22Rv1 (cell line): ENCODE results near the gene ZNF80.
"Not testable (repeated sequence)": the region's sequence is repeated elsewhere in the genome, so short reads cannot be mapped to it uniquely, and the experiment has no call there.

Source experiments
- H3K27ac ChIP-seq: fragments of 450-650 bp; 2 replicates; pipeline ENCODE4 v1.5.1; 2017
- ZFX ChIP-seq: fragments of 450-650 bp; IDR thresholded peaks from 2 replicates; pipeline ENCODE4 v1.6.1; 2017; ENCODE audit warnings: antibody characterized with exemption, borderline replicate concordance
- TF ChIP-seq, protein P1 (sequence below): fragments of 450-650 bp; IDR thresholded peaks from 2 replicates; pipeline ENCODE4 v1.5.1; 2017; ENCODE audit warnings: mild to moderate bottlenecking

ZNF80 gene

GRCh38 chr3:114260152-114260551 lies 22.8 kb upstream of the ZNF80 start:
- no peak overlapping the region for H3K27ac ChIP-seq
- TF ChIP-seq, protein P1, sequence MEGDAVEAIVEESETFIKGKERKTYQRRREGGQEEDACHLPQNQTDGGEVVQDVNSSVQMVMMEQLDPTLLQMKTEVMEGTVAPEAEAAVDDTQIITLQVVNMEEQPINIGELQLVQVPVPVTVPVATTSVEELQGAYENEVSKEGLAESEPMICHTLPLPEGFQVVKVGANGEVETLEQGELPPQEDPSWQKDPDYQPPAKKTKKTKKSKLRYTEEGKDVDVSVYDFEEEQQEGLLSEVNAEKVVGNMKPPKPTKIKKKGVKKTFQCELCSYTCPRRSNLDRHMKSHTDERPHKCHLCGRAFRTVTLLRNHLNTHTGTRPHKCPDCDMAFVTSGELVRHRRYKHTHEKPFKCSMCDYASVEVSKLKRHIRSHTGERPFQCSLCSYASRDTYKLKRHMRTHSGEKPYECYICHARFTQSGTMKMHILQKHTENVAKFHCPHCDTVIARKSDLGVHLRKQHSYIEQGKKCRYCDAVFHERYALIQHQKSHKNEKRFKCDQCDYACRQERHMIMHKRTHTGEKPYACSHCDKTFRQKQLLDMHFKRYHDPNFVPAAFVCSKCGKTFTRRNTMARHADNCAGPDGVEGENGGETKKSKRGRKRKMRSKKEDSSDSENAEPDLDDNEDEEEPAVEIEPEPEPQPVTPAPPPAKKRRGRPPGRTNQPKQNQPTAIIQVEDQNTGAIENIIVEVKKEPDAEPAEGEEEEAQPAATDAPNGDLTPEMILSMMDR, result no peak

DNA sequence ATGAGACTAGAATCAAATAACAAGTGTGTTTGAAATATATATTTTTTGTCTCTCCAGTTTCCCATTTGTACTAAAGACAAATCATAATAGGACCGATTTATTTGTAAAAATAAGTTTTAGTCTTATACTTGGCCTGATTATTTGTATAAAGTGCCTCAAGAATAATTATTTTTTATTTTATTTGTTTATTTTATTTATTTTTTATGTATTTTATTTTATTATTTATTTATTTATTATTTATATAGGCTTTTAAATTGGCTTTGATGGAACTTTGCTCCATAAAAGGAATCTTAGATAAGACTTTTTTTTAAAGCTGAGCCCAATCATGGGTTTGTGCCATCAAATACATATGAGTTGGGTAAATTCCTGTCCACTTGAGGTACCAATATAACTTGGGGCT lies 22.2 kb upstream of the ZNF80 start:
- no peak overlapping the region for H3K27ac ChIP-seq
- no peak for TF ChIP-seq ZFX
- TF ChIP-seq, protein P1, result no peak

GRCh38 chr3:114253505-114253904 lies 16.1 kb upstream of the ZNF80 start:
- H3K27ac ChIP-seq, result no peak overlapping the region
- TF ChIP-seq, protein P1, result no peak
- no peak for TF ChIP-seq ZFX

DNA sequence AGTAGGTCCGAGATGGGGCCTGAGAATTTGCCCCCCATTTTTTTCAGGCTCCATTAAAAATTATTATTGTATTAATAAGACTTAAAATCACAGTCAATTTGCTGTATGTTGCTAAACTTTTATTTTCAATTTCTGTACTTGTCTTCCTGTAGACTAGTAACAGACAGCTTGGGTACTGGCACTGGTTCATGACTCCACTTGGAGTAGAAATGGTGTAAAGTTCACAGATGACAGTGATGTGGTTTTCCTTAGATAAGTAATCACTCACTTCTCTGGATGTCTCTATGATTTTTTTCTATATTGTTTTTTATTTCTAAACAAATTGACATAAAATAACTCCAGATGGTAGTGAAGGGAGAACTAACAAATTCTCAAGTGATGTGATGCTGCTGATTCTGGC lies 15.6 kb upstream of the ZNF80 start:
- H3K27ac ChIP-seq, result no peak overlapping the region
- no peak for TF ChIP-seq ZFX
- TF ChIP-seq, protein P1, result no peak

DNA sequence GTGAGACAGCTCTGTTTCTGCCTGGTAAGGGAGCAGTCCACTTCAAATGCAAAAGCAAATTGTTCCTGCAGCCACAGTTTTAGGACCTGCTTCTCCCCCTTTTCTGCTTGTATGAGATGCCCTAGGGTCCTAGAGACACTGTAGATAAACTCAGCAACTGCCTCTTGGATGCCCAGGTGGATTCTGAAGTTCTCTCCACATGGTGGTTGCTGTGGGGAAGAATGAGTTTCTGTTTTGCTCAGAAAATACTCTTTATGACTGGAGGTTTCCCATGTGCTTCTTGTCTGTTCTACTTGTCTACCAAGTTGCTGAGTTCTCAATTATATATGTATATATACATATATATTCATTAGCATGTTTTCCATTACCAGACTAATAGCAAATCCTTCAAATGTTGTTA lies 5.6 kb upstream of the ZNF80 start:
- H3K27ac ChIP-seq, result no peak overlapping the region
- no peak for TF ChIP-seq ZFX

DNA sequence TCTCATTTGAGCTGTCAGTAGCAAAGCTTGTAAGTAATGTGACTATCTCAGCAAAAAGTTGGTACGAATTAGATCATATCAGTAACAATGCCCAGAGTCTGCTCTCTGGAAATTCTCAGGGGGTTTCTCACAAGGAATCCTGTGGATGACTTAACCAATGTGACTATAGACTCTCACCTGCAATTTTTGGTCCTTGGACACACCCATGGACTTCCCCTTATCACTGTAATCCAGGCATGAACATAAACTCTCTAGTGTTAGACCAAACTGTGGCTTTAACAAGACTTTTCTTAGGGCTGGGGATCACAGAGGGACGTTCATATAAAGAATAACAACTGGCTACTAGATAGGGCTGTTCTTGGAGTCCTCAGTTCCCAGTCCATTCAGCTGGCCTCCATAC lies 3.9 kb upstream of the ZNF80 start:
- TF ChIP-seq, protein P1, result no peak
- TF ChIP-seq ZFX, result no peak
- H3K27ac ChIP-seq, result no peak overlapping the region

DNA sequence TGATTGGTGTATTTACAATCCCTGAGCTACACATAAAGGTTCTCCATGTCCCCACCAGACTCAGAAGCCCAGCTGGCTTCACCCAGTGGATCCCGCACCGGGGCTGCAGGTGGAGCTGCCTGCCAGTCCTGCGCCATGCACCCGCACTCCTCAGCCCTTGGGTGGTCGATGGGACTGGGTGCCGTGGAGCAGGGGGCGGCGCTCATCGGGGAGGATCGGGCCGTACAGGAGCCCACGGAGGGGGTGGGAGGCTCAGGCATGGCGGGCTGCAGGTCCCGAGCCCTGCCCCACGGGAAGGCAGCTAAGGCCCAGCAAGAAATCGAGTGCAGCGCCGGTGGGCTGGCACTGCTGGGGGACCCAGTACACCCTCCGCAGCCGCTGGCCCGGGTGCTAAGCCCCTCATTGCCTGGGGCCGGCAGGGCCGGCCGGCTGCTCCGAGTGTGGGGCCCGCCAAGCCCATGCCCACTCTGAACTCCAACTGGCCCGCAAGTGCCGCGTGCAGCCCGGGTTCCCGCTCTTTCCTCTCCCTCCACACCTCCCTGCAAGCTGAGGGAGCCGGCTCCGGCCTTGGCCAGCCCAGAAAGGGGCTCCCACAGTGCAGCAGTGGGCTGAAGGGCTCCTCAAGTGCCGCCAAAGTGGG lies 888 bp upstream of the ZNF80 start:
- not testable (repeated sequence) for H3K27ac ChIP-seq

GRCh38 chr3:114235431-114235830 lies 1.9 kb downstream of the ZNF80 start:
- no peak overlapping the region for H3K27ac ChIP-seq
- TF ChIP-seq ZFX, result no peak
- TF ChIP-seq, protein P1, result no peak

DNA sequence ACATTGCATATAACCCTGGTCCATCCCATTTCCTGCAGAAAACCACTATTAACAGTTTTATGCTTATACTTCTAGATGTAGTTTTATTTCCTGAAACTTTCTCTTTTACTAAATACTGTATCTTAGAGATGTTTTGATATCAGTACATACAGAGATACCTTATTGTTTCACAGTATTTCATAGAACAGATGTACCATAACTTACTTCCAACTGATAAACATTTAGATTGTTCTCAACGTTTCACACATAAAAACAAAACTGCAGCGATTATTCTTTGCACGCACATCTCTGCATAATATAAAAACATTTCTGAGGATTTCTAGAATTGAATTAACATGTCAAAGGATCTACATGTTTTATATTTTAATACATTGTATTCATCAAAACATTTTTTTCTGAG lies 2.6 kb downstream of the ZNF80 start:
- no peak overlapping the region for H3K27ac ChIP-seq
- TF ChIP-seq, protein P1, result no peak
- TF ChIP-seq ZFX, result no peak
